ENCODE results near the gene CLK2. TPM values are rescaled to one million over a fixed set of nuclear protein-coding genes. Genes with fewer than 3 reads are reported as not detected.
A peak's percentile ranks its signal among the peaks of the same experiment; 100 is the strongest.

CLK2 gene
- total RNA-seq, 4 donors from 2014 or later: 21.9 to 35.1 (median 25.6) TPM

DNA sequence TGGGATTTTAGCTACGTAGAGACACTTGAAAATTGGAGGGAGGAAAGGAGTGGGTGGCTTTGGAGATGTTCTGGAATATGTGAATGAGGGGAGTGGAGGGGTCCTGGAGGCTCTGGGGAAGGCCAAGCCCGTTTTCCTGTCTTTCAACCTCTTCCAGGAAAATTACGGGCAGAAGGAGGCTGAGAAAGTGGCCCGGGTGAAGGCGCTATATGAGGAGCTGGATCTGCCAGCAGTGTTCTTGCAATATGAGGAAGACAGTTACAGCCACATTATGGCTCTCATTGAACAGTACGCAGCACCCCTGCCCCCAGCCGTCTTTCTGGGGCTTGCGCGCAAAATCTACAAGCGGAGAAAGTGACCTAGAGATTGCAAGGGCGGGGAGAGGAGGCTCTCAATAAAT lies 46.9 kb upstream of the CLK2 start:
- no peaks in the 10 kb centered on the region for H3K27me3 ChIP-seq
- peak overlapping the region; percentile 29 to 95 (median 57) for H3K4me3 ChIP-seq
- intact Hi-C loops (cut with DNase I): no loop called here
- DNase-seq: no peak
- no peaks in the 10 kb centered on the region for H3K9me3 ChIP-seq
- H3K36me3 ChIP-seq: peaks cover 0 to 46% (median 4%) of the 10 kb centered on the region in 3 donors
- TF ChIP-seq POLR2A (IDR thresholded peaks at IDR 0.05): no peak
- TF ChIP-seq, protein P1, sequence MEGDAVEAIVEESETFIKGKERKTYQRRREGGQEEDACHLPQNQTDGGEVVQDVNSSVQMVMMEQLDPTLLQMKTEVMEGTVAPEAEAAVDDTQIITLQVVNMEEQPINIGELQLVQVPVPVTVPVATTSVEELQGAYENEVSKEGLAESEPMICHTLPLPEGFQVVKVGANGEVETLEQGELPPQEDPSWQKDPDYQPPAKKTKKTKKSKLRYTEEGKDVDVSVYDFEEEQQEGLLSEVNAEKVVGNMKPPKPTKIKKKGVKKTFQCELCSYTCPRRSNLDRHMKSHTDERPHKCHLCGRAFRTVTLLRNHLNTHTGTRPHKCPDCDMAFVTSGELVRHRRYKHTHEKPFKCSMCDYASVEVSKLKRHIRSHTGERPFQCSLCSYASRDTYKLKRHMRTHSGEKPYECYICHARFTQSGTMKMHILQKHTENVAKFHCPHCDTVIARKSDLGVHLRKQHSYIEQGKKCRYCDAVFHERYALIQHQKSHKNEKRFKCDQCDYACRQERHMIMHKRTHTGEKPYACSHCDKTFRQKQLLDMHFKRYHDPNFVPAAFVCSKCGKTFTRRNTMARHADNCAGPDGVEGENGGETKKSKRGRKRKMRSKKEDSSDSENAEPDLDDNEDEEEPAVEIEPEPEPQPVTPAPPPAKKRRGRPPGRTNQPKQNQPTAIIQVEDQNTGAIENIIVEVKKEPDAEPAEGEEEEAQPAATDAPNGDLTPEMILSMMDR (IDR thresholded peaks at IDR 0.05): no peak
- peaks cover 24 to 36% (median 28%) of the 10 kb centered on the region in 3 donors for H3K4me1 ChIP-seq
- WGBS, 2 donors: 35 to 40% methylated on average over 11 of the region's 11 CpGs
- peak overlapping the region; percentile 48 to 99 (median 97) for H3K27ac ChIP-seq

DNA sequence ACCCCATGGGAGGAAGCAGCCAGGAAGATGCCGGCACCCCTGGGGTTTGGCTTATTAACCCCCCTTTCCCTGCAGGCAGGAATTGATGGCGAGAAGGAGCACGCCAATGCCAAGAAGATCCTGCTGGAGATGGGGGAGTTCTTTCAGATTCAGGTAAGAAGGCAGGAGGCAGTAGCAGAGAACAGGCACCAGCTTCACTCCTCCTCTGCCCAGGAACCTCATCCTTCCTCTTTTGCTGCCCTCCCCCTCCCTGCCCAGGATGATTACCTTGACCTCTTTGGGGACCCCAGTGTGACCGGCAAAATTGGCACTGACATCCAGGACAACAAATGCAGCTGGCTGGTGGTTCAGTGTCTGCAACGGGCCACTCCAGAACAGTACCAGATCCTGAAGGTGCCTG lies 46.2 kb upstream of the CLK2 start:
- H3K4me3 ChIP-seq: no peak overlapping the region
- TF ChIP-seq, protein P1 (IDR thresholded peaks at IDR 0.05): no peak
- TF ChIP-seq POLR2A (IDR thresholded peaks at IDR 0.05): no peak
- intact Hi-C loops (cut with DNase I): no loop called here
- peaks cover 22 to 33% (median 26%) of the 10 kb centered on the region in 3 donors for H3K4me1 ChIP-seq
- H3K9me3 ChIP-seq: no peaks in the 10 kb centered on the region
- H3K36me3 ChIP-seq: peaks cover 0 to 53% (median 11%) of the 10 kb centered on the region in 3 donors
- DNase-seq: no peak
- 80 to 90% methylated on average over 3 to 5 of the region's 5 CpGs for WGBS, 2 donors
- H3K27me3 ChIP-seq: no peaks in the 10 kb centered on the region
- peak overlapping the region in 1 of 4 donors; percentile 96 for H3K27ac ChIP-seq

DNA sequence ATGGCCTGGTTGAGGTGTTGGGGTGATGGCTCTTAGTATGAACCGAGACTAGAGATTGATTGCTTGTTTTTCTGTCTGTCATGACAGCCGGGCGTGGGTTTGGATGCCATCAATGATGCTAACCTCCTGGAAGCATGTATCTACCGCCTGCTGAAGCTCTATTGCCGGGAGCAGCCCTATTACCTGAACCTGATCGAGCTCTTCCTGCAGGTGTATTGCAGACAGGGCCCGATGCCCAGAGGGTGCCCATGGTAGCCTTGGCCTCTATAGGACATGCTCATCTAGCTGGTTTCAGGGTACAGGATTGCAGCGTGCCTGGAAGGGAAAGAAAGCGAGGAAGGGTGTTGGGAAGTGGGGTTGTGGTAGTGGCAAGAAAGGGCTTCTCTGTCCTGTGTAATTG lies 44.8 kb upstream of the CLK2 start:
- WGBS, 2 donors: 82 to 95% methylated on average over 7 to 9 of the region's 9 CpGs
- DNase-seq: no peak
- intact Hi-C loops (cut with DNase I): no loop called here
- H3K4me1 ChIP-seq: peaks cover 22 to 33% (median 26%) of the 10 kb centered on the region in 3 donors
- H3K4me3 ChIP-seq: no peak overlapping the region
- TF ChIP-seq, protein P1 (IDR thresholded peaks at IDR 0.05): no peak
- H3K27me3 ChIP-seq: no peaks in the 10 kb centered on the region
- no peak overlapping the region for H3K27ac ChIP-seq
- H3K9me3 ChIP-seq: no peaks in the 10 kb centered on the region
- peaks cover 0 to 67% (median 13%) of the 10 kb centered on the region in 3 donors for H3K36me3 ChIP-seq

DNA sequence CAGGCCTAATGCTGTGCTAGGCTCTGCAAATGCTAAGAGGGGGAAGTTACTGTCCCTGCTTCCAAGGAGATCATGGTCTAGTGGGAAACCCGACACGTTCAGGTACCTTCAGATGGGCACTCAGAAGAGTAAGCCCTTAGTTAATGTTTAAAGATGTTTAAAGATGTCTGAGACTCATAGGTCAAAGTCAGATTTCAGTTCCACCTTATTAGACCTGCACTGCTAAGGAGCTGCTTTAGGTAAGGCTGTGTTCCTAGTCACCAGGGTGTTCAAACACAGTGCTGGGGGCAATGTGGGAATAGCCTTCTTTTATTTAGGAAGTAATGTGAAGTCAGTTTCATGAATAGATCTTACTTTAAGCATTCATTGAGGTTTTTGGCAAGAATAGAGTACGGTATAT lies 43.6 kb upstream of the CLK2 start:
- no peak for TF ChIP-seq POLR2A (IDR thresholded peaks at IDR 0.05)
- TF ChIP-seq, protein P1 (IDR thresholded peaks at IDR 0.05): no peak
- Histone ChIP-seq H3K36me3 (peaks cover 0 to 79% (median 19%) of the 10 kb centered on the region in 3 donors), H3K27me3 (no peaks in the 10 kb centered on the region), H3K4me3 (no peak overlapping the region), H3K27ac (no peak overlapping the region), H3K4me1 (peaks cover 17 to 22% (median 17%) of the 10 kb centered on the region in 3 donors), H3K9me3 (no peaks in the 10 kb centered on the region)
- DNase-seq: no peak
- WGBS, 2 donors: 90 to 91% methylated on average over 3 of the region's 3 CpGs
- intact Hi-C loops (cut with DNase I): no loop called here

DNA sequence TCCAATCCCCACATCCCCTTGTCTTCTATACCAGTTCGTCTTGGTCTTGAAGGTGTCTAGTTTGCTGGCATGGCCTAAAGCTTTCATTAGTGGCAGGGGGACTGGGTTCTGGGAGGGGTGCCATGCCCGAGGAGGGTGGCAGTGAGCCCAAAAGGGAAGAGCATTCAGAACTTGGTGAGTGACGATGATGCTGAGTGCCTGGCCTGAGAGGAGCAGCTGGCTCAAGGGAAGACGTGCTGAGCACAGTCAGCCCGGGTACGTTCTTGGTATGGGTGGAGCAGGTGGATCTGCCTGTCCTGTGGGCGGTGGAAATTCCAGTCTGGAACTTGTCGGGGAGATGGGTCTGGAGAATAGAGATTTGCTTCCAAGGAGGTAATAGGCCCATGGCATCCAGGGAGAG lies 40.0 kb upstream of the CLK2 start:
- H3K27me3 ChIP-seq: no peaks in the 10 kb centered on the region
- peaks cover 8 to 26% (median 18%) of the 10 kb centered on the region in 3 donors for H3K4me1 ChIP-seq
- peaks cover 0 to 80% (median 14%) of the 10 kb centered on the region in 3 donors for H3K36me3 ChIP-seq
- no peak overlapping the region for H3K27ac ChIP-seq
- H3K9me3 ChIP-seq: no peaks in the 10 kb centered on the region
- no peak for TF ChIP-seq POLR2A (IDR thresholded peaks at IDR 0.05)
- TF ChIP-seq, protein P1 (IDR thresholded peaks at IDR 0.05): no peak
- no peak overlapping the region for H3K4me3 ChIP-seq
- no peak for DNase-seq
- WGBS, 2 donors: 72 to 79% methylated on average over 7 to 8 of the region's 8 CpGs
- intact Hi-C loops (cut with DNase I): no loop called here
